Fibroblast of pulmonary artery (primary cell): Measurements from ENCODE around the gene PLPPR3.

Source experiments
- DNase-seq: peaks from one replicate; pipeline ENCODE4 v3.0.0-alpha.2; 2010; ENCODE audit warnings: low read depth
- H3K4me3 ChIP-seq: replicated peaks from 2 replicates; pipeline ENCODE4 v1.5.1; 2011; ENCODE audit warnings: low read depth, mild to moderate bottlenecking, control low read depth, low read length, moderate library complexity
- TF ChIP-seq, protein P1 (sequence below): IDR thresholded peaks from 2 replicates; pipeline ENCODE4 v1.5.1; 2011; ENCODE audit warnings: mild to moderate bottlenecking, control low read depth, low read length, inconsistent platforms; ENCODE audit errors: missing control alignments

PLPPR3 gene

DNA sequence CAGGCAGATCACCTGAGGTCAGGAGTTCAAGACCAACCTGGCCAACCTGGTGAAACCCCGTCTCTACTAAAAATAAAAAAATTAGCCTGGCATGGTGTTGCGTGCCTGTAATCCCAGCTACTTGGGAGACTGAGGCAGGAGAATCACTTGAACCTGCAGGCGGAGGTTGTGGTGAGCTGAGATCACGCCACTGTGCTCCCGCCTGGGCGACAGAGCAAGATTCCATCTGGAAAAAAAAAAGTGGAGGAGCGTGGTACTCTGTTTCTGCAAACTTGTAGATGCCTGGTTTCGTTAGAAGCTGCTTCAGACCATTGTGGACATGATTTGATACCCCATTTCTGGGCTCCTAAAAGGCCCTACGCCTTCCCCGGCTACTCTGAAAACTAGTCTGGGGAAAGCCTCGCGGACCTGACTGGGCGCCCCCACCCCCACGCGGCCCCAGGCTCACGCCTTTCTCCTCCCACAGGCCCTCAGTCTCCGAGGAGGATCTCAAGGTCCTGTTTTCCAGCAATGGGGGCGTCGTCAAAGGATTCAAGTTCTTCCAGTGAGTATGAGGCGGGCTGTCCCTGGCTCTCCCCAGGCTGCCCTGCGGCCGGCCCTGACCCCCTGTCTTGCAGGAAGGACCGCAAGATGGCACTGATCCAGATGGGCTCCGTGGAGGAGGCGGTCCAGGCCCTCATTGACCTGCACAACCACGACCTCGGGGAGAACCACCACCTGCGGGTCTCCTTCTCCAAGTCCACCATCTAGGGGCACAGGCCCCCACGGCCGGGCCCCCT is 11.5 kb downstream of the PLPPR3 start:
- no peak for DNase-seq
- TF ChIP-seq, protein P1, sequence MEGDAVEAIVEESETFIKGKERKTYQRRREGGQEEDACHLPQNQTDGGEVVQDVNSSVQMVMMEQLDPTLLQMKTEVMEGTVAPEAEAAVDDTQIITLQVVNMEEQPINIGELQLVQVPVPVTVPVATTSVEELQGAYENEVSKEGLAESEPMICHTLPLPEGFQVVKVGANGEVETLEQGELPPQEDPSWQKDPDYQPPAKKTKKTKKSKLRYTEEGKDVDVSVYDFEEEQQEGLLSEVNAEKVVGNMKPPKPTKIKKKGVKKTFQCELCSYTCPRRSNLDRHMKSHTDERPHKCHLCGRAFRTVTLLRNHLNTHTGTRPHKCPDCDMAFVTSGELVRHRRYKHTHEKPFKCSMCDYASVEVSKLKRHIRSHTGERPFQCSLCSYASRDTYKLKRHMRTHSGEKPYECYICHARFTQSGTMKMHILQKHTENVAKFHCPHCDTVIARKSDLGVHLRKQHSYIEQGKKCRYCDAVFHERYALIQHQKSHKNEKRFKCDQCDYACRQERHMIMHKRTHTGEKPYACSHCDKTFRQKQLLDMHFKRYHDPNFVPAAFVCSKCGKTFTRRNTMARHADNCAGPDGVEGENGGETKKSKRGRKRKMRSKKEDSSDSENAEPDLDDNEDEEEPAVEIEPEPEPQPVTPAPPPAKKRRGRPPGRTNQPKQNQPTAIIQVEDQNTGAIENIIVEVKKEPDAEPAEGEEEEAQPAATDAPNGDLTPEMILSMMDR = no peak
- H3K4me3 ChIP-seq = no peak overlapping the region

GRCh38 chr19:808423-808775 is 13.4 kb downstream of the PLPPR3 start:
- DNase-seq = no peak
- TF ChIP-seq, protein P1 = no peak

GRCh38 chr19:807627-808422 is 13.9 kb downstream of the PLPPR3 start:
- TF ChIP-seq, protein P1 = no peak
- DNase-seq = no peak
- no peak overlapping the region for H3K4me3 ChIP-seq

More at GRCh38 chr19:808423-808775, 13.4 kb downstream of the PLPPR3 start:
- H3K4me3 ChIP-seq = no peak overlapping the region

DNA sequence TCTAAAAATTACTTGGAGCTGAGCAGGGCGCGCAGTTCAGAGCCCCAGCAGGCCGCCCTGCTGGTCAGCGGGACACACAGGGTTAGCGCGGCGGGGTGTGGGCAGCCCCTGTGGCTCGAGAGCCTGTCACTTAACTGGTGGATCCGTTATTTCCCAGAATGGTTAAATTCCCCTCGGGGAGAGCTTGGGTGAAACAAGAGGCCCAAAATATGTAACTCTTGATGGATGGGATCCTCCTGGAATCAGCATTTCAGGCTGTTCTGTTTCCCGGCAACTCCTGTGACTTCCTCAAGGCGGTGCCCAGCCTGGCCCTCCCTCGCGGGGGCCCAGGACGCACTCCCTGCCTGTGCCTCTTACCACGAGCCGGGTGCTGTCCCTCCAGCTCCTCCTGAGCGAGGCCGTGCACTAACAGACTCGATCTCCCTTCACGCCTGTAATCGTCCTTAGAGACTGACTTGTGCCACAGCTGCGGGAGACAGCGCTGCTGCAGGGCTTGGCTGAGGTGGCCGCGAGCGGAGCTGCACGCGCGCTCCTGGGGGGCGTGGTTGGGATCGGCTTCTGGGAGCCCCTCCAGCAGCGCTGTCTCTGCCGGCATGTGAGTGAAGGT is 14.8 kb downstream of the PLPPR3 start:
- DNase-seq = no peak
- TF ChIP-seq, protein P1 = no peak
- H3K4me3 ChIP-seq = no peak overlapping the region

GRCh38 chr19:805600-806550 is 15.9 kb downstream of the PLPPR3 start:
- DNase-seq = no peak
- TF ChIP-seq, protein P1 = no peak
- no peak overlapping the region for H3K4me3 ChIP-seq

DNA sequence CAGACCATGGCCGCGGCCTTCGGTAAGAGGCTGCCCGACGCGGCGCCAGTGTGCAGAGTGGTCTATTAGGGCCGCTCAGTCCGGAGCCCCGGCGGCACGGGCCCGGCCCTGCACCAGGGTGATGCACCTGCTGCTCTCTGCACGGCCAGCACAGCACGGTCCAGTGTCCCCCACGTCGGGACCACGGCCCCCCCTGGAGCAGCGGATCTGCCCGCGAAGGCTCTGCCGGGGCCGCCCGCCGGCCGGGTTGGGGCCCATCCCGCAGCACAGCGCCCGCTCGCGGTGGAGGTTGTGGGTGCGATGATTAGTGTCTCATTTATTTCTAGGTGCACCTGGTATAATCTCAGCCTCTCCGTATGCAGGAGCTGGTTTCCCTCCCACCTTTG is 16.6 kb downstream of the PLPPR3 start:
- no peak overlapping the region for H3K4me3 ChIP-seq
- no peak for DNase-seq
- TF ChIP-seq, protein P1 = no peak
